ENCODE data around the gene PPP2R3B.

GRCh38 chrX:314781-315595, 71.7 kb downstream of the PPP2R3B start:
- TF ChIP-seq USF2 (CRISPR knock-in tag; IDR thresholded peaks at IDR 0.05) (no peak), FOXJ3 (CRISPR knock-in tag; IDR thresholded peaks at IDR 0.05; ENCODE audit: borderline replicate concordance) (no peak), FOXP4 (CRISPR knock-in tag; IDR thresholded peaks at IDR 0.05) (no peak), ESRRA (CRISPR knock-in tag; IDR thresholded peaks at IDR 0.05; ENCODE audit: borderline replicate concordance) (no peak), PRDM15 (CRISPR knock-in tag; IDR thresholded peaks at IDR 0.05) (no peak), MYBL2 (CRISPR knock-in tag; IDR thresholded peaks at IDR 0.05) (no peak), ZNF416 (CRISPR knock-in tag; IDR thresholded peaks at IDR 0.05) (no peak), ATF3 (CRISPR knock-in tag; conservative IDR thresholded peaks at IDR 0.05) (no peak)
